Measurements from ENCODE around the gene LANCL2. TPM values are rescaled to one million over a fixed set of nuclear protein-coding genes. Genes with fewer than 3 reads are reported as not detected.

LANCL2 gene
- total and polyA plus RNA-seq, 7 donors = 5.9 to 9.6 (median 8.3) TPM

DNA sequence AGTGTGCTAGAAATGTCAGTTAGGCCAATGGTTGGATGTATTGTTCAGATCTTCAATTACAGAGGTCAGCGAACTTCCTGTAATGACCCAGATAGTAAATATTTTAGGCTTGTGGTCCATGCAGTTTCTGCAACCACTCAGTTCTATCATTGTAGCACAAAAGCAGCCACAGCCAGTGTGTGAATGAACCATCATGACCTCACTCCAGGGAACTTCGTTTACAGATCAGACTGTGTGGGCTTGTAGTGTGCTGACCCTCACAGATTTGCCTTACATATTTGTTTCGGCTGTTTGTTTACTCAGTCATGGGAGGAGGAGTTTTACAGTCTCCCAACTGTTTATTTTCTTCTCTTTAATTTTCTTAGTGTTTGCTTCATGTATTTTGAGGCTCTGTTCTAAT, 55.4 kb downstream of the LANCL2 start:
- H3K27ac ChIP-seq = no peak overlapping the region
- no peaks in the 10 kb centered on the region for H3K27me3 ChIP-seq
- no peak overlapping the region for H3K4me3 ChIP-seq
- peaks cover 0 to 4% (median under 1%) of the 10 kb centered on the region in 4 donors for H3K36me3 ChIP-seq
- no peaks in the 10 kb centered on the region for H3K4me1 ChIP-seq
- no peak for TF ChIP-seq POLR2A (IDR thresholded peaks at IDR 0.05)
- no peak for TF ChIP-seq CTCF (IDR thresholded peaks at IDR 0.05)
- no peak for TF ChIP-seq EP300 (IDR thresholded peaks at IDR 0.05)
- no peak for TF ChIP-seq POLR2AphosphoS5 (IDR thresholded peaks at IDR 0.05)
- WGBS, 2 donors = 49 to 64% methylated on average over 3 of the region's 3 CpGs
- H3K9me3 ChIP-seq = no peaks in the 10 kb centered on the region
- intact Hi-C loops (cut with DNase I) = no loop called here
- DNase-seq = no peak

DNA sequence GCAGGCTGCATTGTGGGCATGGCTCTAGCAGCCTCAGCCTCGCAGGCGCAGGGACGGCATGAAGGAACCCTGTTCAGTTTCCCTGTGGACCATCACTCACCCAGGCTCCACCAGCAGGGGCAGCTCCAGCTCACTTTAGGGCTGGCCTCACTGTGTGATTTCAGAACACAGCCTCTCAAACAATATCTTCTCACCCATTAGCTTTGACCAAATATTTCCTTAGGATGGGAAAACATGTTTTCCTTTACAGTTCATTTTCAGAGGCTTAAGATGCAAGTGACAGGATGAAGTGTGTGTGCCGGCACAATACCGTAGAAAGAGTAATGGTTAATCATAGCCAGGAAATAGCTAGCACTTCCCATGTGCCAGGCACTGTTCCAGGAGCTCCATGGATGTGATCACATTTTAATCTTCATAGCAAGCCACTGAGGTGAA, 58.2 kb downstream of the LANCL2 start:
- intact Hi-C loops (cut with DNase I) = no loop called here
- H3K4me1 ChIP-seq = no peaks in the 10 kb centered on the region
- no peaks in the 10 kb centered on the region for H3K9me3 ChIP-seq
- WGBS, 2 donors = 79 to 82% methylated on average over 5 of the region's 5 CpGs
- no peaks in the 10 kb centered on the region for H3K27me3 ChIP-seq
- H3K27ac ChIP-seq = no peak overlapping the region
- H3K4me3 ChIP-seq = no peak overlapping the region
- H3K36me3 ChIP-seq = peaks cover 0 to 9% (median 4%) of the 10 kb centered on the region in 4 donors
- TF ChIP-seq CTCF (IDR thresholded peaks at IDR 0.05) (no peak), EP300 (IDR thresholded peaks at IDR 0.05) (no peak), POLR2A (IDR thresholded peaks at IDR 0.05) (no peak), POLR2AphosphoS5 (IDR thresholded peaks at IDR 0.05) (no peak)
- no peak for DNase-seq

DNA sequence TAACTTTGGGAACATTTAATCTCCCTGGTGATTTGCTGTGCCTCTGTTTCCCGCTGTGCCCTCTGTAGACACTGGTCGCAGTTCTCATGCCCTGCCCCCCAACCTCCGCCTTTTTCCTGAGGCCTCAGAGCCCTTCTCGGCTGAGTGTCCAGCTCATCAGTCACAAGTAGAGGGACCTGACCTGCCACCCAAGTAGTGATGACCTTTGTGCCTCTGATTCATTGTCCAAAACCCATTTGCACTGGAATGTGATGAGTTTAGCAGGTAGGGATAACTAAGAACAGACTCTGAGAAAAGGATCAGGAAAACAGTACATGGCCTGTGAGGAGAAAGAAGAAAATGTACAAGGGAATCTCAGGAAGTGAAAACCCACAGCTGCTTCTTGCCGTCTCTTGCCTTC, 58.8 kb downstream of the LANCL2 start:
- 84 to 91% methylated on average over 5 of the region's 5 CpGs for WGBS, 2 donors
- Histone ChIP-seq H3K27ac (no peak overlapping the region), H3K9me3 (no peaks in the 10 kb centered on the region), H3K36me3 (peaks cover 0 to 9% (median 4%) of the 10 kb centered on the region in 4 donors), H3K4me1 (no peaks in the 10 kb centered on the region), H3K27me3 (no peaks in the 10 kb centered on the region), H3K4me3 (no peak overlapping the region)
- DNase-seq = no peak
- TF ChIP-seq EP300 (IDR thresholded peaks at IDR 0.05) = no peak
- TF ChIP-seq POLR2A (IDR thresholded peaks at IDR 0.05) = no peak
- no peak for TF ChIP-seq POLR2AphosphoS5 (IDR thresholded peaks at IDR 0.05)
- TF ChIP-seq CTCF (IDR thresholded peaks at IDR 0.05) = no peak
- intact Hi-C loops (cut with DNase I) = no loop called here

DNA sequence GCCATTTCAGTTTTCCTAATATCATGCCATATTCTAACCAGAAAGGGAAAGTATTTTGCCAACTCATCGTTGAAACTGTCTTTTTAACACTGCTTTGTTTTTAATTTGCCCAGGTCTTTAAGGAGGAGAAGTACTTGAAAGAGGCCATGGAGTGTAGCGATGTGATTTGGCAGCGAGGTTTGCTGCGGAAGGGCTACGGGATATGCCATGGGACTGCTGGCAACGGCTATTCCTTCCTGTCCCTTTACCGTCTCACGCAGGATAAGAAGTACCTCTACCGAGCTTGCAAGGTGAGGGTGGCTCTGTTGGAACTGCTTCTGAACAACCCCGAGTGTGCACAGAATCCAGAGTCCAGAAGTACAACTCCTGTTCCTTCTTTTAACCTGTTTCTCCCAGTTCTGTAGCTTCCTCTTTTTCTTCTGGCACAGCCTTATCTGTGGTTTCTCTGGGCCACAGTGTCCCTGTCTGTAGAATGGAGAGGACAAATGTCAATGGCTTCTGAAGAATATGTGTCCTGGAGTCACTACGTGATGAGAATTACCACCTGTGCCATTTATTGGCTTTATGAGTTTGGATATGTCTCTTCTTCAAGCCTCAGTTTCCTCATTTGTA, 60.1 kb downstream of the LANCL2 start:
- H3K36me3 ChIP-seq = peaks cover 0 to 9% (median 4%) of the 10 kb centered on the region in 4 donors
- H3K4me3 ChIP-seq = no peak overlapping the region
- DNase-seq = no peak
- no peaks in the 10 kb centered on the region for H3K9me3 ChIP-seq
- TF ChIP-seq POLR2AphosphoS5 (IDR thresholded peaks at IDR 0.05) (no peak), EP300 (IDR thresholded peaks at IDR 0.05) (no peak), CTCF (IDR thresholded peaks at IDR 0.05) (no peak), POLR2A (IDR thresholded peaks at IDR 0.05) (no peak)
- intact Hi-C loops (cut with DNase I) = no loop called here
- no peaks in the 10 kb centered on the region for H3K4me1 ChIP-seq
- no peaks in the 10 kb centered on the region for H3K27me3 ChIP-seq
- no peak overlapping the region for H3K27ac ChIP-seq
- 86 to 87% methylated on average over 11 of the region's 11 CpGs for whole genome bisulfite sequencing, 2 donors

- no peak for DNase-seq
- 89 to 91% methylated on average over 12 of the region's 12 CpGs for WGBS, 2 donors
- Histone ChIP-seq H3K27me3 (no peaks in the 10 kb centered on the region), H3K9me3 (no peaks in the 10 kb centered on the region), H3K36me3 (peaks cover 0 to 17% (median 4%) of the 10 kb centered on the region in 4 donors), H3K27ac (no peak overlapping the region), H3K4me1 (no peaks in the 10 kb centered on the region), H3K4me3 (no peak overlapping the region)
- intact Hi-C loops (cut with DNase I) = no loop called here
- no peak for TF ChIP-seq POLR2A (IDR thresholded peaks at IDR 0.05)
- TF ChIP-seq EP300 (IDR thresholded peaks at IDR 0.05) = no peak
- no peak for TF ChIP-seq POLR2AphosphoS5 (IDR thresholded peaks at IDR 0.05)
- TF ChIP-seq CTCF (IDR thresholded peaks at IDR 0.05) = no peak
These were observed 61.5 kb downstream of the LANCL2 start for GRCh38 chr7:55426676-55427075.
